GM12801 (cell line): ENCODE data around the gene GOLT1B.

ENCODE experiments used
- TF ChIP-seq, protein P1 (sequence below): IDR thresholded peaks from one replicate; pipeline ENCODE4 v1.5.1; 2011; ENCODE audit warnings: control low read depth; ENCODE audit not compliant: insufficient read length; ENCODE audit errors: extremely low read depth

The GOLT1B gene

DNA sequence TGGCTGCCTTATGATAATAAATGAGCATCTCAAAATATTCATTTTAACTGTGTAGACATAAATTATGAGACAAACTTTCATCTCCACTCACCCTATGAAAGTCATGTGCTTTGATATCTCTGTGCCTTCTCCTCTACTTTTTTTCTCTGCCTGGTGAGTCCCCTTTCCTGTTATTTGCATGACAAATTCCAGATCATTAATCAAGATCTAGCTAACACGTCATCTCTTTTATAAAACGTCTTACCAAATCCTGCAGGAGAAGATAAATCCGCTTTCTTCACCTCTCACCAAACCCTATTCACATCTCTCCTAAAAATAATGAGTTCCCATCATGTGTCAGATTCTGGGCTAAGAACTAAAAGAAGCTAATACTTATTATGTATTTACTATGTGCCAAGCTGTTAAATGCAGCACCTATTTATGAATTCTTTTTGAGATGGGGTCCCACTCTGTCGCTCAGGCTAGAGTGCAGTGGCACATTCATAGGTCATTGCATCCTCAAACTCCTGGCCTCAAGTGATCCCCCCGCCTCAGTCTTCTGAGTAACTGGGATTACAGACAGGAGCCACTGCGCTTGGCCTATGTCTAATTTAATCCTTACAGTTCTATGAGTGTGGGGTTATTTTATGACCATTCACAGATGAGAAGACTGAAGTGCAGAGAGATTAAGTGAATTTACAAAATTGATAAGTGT lies 51.2 kb downstream of the GOLT1B start:
- TF ChIP-seq, protein P1, sequence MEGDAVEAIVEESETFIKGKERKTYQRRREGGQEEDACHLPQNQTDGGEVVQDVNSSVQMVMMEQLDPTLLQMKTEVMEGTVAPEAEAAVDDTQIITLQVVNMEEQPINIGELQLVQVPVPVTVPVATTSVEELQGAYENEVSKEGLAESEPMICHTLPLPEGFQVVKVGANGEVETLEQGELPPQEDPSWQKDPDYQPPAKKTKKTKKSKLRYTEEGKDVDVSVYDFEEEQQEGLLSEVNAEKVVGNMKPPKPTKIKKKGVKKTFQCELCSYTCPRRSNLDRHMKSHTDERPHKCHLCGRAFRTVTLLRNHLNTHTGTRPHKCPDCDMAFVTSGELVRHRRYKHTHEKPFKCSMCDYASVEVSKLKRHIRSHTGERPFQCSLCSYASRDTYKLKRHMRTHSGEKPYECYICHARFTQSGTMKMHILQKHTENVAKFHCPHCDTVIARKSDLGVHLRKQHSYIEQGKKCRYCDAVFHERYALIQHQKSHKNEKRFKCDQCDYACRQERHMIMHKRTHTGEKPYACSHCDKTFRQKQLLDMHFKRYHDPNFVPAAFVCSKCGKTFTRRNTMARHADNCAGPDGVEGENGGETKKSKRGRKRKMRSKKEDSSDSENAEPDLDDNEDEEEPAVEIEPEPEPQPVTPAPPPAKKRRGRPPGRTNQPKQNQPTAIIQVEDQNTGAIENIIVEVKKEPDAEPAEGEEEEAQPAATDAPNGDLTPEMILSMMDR, result no peak

DNA sequence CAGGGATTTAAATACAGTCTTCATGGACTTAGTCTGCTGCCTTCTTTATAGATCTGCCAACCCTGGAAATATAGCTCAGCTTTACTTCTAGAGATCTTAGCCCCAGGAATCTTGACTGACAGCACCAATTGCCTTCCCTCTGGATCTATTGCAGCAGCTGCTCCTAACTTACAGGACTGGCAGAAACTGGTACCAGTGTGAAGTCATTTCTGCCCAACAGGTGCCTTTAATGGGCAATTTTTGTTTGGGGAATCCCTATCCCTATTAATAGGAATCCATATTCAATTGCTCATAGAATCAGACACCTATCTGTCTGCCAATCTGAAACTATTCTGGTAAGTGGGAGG lies 51.7 kb downstream of the GOLT1B start:
- TF ChIP-seq, protein P1, result no peak

DNA sequence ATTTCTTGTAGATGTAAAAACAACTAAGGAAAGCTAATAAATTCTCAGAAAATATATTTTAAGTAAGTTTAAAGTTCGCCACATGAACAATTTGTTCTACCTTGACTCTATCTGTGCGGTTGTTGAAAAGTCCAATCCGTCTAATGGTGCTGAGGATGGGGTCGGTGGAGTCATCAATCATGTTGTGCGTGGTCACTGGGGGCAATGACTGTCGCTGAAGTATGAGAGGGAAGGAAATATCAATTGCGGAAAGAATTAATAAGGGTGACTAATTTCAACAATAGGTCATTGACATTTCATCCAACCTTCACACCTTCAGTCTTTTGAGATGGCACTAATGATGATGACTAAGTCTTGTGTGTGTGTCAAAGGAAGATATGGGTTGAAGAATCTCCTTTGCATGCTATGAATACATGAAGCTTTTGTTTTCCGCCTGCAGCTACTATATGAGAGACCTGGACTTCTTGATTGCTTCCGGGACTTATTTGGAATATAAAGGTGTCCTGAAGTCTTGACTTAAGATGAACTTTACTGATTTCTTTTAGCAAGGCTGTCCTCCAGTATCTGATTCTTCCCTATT lies 56.6 kb downstream of the GOLT1B start:
- TF ChIP-seq, protein P1, result no peak

DNA sequence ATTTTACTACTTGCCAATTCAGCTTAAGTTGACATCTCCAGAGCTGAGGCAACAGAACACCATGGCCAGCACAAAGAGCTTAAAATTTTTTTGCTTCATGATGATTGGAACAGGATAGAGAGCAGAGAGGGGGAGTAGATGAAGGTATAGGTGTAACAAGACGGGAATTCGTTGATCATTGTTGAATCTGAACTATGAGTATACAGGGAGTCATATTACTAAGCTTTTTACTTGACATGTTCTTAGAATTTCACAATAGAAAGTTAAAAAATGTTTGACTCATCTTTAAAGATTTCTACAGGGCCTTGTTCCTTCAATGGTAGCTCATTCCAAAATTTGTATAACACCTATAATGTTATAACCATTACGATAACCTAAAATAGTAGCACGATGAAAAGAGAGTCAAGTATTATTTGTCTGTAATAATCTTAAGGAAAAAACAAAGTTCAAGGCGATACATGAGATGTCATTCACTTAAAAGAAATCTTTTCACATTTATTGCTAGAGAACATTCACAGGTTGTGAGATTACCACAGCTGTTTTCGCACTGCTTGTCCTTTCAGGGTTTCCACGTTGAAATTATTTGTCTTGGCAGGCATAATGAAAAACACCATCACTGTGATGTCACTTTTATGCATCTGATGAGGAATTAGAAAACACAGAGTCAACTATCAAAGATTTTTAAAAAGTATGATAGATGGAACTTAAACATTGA lies 58.4 kb downstream of the GOLT1B start:
- TF ChIP-seq, protein P1, result no peak

DNA sequence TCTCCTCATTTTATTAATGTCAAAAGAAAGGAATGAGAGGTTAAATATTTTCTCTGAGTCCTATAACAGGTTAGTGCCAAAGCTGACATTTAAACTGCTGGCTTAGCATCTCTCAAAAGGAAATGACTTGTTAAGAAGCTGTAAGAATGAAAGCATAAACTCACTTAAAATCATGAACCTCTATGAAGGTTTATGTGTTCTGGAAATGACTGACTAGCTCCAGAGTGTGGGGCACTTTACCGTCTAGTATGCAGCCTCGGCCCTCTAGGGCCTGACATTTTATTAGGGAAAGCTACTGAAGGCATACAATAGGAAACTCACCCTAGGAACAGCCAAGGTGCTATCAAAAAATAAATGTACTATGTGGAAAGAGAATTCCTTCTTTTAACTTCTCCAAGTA lies 59.6 kb downstream of the GOLT1B start:
- TF ChIP-seq, protein P1, result no peak

DNA sequence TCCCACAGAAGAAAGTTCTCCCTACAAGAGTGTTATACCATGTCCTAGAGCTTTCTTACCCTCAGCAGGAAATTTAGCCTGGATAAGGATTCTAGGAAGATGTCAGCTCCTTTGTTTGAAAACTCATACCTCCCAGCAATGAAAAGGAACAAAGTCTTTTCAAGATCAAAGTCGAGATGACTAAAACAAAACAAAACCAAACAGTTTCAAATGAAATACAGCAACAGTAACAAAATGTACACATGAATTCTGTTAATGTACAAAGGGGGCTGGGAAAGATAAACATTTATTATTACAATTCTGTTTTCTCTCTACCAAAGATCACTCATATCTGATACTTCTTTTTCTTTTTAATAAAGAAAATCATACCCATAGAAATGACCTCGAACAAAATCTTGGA lies 61.3 kb downstream of the GOLT1B start:
- TF ChIP-seq, protein P1, result no peak

DNA sequence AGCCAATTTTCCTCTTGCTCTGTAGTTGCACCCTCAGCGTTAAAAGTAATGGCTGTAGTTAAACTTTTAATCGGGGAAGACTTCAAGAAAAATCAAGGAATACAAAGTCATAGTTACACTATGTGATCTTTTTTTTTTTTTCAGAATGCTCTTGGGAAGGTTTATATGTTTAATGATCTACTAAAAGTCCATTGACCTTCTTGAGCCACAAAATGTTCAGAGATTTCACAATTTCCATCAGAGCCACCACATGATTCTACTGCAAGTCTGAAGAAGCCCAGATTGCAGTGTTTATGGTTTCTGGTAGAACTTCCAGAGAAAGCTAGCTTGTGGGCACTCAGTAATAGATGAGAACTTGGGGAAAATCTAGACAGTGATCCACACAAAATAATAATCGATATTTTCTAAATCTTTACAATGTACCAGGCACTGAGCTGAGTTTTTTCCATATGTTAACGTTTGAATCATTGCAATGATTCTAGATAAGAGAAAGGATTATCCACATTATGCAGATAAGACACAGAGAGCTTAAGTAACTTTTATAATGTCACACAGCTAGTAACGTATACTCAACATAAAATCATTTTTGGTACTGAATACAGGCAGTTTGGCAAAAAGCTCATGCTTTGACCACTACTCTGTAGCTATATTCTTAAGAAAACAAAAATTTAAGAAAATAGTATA lies 64.8 kb downstream of the GOLT1B start:
- TF ChIP-seq, protein P1, result no peak
